AG08395 (cell line): ENCODE measurements around the gene MVB12B.

ENCODE experiments used
- DNase-seq: peaks from one replicate; pipeline ENCODE4 v3.0.0; 2012; ENCODE audit warnings: mixed read lengths, low spot score

MVB12B gene

DNA sequence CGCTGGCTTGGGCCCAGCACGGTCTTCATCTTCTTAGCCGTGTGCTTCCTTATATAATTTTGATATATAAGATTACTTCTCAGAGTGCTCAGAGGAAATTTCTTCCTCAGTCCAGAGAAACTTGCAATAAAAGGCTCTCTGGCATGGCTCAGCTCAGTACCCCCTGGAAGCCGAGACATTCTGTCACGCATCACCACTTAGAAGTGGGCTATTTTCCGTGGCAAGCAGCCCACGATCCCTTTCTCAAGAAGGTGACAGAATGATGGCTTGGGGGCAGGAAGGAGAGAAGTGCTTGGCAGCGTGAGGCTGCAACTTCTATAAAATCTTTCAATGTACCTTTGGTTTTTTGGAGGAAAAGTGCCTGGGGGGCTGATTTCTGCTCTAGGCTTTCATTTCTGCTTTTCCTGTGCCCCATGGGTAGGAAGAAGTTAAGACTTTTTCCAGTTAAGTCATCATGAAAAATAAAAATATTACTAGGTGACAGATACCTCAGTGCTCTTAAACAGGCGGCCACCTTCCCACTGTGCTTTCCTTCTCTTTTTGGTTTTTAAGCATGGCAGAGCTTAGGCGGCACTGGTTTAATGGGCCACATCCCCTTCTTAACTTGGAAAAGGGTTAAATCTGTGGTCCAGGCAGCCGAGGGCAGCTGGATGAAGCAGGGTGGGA is 104.6 kb downstream of the MVB12B start:
- no peak for DNase-seq

DNA sequence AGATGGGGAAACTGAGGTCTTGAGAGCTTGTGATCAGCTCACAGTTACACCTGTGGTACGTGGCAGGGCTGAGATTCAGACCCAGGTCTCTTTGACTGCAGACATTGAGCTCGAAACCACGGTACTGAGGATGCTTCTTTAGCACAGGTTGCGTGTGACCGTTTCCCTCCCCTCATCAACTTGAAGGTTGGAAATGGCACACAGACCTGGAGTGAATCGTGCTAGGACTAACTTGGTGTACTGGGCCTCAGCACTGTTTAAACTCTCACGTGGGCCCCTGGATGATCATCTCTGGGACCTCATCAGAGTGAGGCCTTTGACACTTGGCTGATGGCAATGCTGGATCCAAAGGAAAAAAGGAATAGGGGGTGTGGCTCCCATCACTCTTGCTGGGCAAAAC is 106.0 kb downstream of the MVB12B start:
- DNase-seq, result no peak

GRCh38 chr9:126435105-126435504 is 108.5 kb downstream of the MVB12B start:
- DNase-seq, result no peak

- no peak for DNase-seq
Observed at GRCh38 chr9:126435626-126436025, 109.0 kb downstream of the MVB12B start.

DNA sequence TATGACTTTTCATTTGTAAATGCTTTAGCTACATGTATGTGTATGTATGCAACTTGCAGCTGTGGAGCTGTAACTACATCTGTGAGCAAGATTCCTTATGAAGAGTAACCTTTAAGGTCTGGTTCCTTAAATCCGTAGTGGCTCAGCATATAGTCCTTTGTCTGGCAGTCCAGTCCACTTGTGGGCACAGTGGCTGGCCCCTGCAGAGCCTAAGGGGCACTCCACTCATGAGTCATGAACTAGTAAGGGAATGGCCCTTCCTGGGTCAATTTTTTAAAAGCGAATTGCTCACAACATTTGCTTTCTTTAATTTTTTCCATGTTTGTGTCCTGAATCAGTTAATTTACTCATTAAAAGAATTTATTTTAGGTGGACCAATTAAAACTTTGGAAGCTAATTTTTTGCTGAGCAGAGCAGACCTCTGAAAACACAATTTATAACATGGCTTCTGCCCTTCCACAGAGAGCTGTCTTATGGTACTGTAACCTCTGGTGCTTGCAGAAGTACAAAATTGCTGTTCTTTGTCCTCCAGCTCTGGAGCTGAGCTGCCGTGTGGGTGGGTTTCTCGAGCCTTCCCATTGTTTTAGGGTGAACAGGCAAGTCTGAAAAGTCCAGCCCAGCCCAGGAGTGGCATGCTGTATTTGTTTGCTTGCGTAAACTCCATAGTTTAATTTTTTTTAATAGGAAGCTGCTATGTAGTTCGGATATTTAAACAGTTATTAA is 110.1 kb downstream of the MVB12B start:
- DNase-seq, result peak; percentile 41

DNA sequence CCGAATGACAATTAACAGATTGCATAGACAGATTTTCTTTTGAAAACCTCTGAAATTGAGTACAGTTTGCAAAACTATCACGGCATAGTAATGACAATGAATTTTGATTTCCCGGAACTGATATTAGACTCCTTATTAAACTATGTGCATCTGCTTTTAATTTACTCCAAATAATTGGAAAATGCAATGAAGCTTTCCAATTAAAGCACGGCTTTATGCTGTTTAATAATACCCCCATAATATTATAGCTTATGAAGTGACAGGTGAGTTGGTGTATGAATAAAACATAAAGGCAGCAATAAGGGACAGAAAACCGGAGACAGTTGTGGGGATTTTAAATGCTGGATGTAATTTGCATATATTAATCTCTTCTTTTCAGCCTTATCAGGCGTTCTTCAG is 110.6 kb downstream of the MVB12B start:
- no peak for DNase-seq

GRCh38 chr9:126437701-126438100 is 111.1 kb downstream of the MVB12B start:
- DNase-seq, result no peak

GRCh38 chr9:126438741-126439401 is 112.2 kb downstream of the MVB12B start:
- DNase-seq, result no peak

- DNase-seq, result peak; percentile 76
Observed at GRCh38 chr9:126439402-126439765, 112.8 kb downstream of the MVB12B start.

DNA sequence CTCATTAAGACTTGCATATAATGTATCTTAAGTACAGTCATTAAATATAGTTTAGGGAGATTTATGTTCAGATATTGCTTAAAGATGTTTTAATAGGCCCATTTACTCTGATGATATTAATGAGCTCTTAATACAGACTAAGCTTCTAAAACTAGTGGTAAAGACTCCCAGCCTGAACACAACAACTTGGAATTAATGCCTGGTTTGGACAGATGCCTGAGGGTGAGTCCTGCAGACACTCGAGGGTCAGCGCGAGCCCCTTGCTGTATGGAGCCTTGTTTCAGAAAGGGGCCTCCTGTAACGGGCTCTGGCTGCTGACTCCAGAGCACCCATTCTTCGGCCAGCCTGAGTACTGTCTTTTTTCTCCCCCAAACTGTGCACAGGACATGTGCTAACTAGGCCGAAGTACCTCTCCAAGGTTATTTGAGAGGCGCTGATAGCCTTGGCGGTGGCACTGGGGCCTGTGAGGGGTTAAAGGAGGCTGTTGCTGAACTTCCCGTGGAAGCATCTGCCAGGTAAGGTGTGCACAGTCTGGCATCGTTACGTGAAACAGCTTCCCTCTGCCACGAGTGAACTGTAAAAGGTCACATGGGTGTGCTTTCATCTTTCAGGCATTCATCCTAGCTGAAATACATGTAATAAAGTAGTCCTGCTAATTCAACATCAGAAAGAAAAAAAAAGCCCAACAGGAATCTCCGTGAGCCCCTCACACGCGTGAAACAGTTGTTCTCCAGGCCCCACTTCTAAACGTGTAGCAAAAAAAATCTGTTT is 113.4 kb downstream of the MVB12B start:
- no peak for DNase-seq

GRCh38 chr9:126440940-126441339 is 114.3 kb downstream of the MVB12B start:
- peak; percentile 89 for DNase-seq

DNA sequence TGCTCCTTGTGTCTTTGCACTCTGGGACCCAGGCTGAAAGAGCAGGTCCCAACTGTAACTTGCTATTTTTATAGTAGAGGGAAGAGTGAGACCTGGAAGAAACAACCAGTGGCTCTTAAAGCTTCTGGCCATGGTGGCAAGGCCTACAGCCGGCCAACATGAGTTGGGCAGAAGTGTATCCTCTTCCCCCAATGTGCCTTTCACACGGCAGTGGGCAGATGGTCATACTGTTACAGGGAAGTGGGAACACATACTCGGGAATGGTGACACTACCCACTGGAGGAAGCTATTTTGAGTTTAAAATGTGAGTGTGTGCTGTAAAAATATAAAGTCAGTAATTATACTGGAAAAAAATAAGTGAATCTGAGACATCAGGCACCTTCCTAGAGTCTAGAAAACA is 116.0 kb downstream of the MVB12B start:
- no peak for DNase-seq

DNA sequence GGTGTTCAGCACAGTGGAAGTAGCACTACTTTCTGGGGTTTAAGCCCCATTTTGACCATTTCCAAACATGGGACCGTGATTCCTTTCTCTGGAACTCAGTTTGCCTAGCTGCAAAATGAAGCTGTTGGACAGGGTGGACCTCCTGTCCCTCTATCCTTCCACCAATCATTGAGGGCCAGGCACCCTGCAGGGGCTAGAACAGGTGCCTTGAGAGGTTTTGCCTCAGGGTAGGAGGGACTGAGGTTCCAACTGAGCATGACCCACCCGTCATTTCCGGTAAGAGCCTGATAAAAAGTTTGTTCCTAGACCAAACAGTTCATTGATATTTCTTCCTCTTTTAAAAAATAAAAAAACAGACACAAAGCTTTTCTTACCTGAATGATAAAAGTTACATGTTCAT is 116.5 kb downstream of the MVB12B start:
- DNase-seq, result no peak

DNA sequence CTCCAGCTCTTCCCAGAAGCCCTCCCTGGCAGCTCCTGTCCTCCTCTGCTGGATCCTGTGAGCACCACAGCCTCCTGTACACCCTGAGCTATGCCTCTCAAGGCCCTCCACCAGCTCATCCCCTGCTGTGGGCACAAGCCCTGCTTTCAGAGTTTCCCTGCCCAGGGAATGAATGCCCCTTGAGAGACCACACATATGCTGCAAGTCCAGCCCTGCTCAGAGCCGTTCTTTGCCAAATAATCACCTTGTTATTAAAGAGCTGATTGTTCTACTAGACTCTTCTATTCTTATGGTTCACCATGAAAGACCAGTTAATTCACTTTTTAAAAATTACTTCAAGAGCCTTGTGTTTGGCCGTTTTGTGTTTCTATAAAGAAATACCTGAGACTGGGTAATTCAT is 121.5 kb downstream of the MVB12B start:
- DNase-seq, result no peak

- no peak for DNase-seq
Observed at GRCh38 chr9:126448865-126449577, 122.4 kb downstream of the MVB12B start.

DNA sequence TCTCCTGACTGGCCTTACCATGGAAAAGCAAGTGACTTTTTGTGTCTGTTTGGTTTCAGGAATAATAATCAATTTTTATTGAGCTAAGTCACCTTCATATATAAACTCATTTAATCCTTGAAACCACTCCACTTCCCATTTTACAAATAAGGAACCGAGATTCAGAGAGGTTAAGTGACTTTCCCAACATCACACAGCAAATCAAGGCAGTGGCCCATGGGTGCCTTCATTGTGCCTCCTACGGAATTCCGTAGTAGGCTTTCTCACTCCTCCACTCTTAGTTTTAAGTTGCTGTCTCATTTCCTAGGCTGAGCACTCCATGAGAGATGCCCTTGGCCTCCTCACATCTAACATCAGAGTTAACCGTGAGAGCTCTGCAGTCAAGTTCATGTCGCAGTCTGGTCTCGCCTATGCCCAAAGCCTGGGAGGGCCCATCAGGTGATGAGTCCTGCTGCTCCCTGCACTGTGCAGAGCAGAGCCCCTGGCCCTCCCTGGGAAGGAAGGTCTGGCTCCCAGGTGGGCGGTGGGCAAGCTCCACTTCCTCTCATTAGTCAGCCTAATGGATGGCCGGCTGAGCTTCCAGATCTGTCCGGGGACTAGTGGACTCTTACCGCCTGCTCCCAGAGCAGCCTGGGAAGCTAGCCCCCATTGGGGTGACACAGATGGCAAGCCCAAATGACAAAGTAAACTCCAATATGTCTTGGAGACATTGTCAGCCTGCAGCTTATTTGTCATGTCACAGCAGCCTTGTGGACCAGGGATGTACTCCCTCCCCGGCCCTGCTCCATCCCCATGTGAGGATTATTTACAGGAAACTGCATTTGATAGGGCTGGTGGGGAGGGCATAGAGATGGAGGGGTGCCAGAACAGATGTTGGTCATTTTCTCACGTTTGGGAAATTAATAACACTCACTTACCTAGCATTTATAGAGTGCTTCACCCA is 123.4 kb downstream of the MVB12B start:
- no peak for DNase-seq

GRCh38 chr9:126450668-126451205 is 124.1 kb downstream of the MVB12B start:
- DNase-seq, result no peak

GRCh38 chr9:126451316-126451885 is 124.8 kb downstream of the MVB12B start:
- DNase-seq, result no peak

- no peak for DNase-seq
Observed at GRCh38 chr9:126452106-126452505, 125.5 kb downstream of the MVB12B start.
